HG03066 (cell line): Measurements from ENCODE around the gene SLC15A4.
"Not testable (repeated sequence)": the region's sequence is repeated elsewhere in the genome, so short reads cannot be mapped to it uniquely, and the experiment has no call there.

ENCODE experiments used
- ATAC-seq: cut with Tn5 transposase; IDR thresholded peaks from one replicate; pipeline ENCODE4 v1.9.1; 2021; ENCODE audit warnings: low read depth; ENCODE audit not compliant: unreplicated experiment

The SLC15A4 gene

DNA sequence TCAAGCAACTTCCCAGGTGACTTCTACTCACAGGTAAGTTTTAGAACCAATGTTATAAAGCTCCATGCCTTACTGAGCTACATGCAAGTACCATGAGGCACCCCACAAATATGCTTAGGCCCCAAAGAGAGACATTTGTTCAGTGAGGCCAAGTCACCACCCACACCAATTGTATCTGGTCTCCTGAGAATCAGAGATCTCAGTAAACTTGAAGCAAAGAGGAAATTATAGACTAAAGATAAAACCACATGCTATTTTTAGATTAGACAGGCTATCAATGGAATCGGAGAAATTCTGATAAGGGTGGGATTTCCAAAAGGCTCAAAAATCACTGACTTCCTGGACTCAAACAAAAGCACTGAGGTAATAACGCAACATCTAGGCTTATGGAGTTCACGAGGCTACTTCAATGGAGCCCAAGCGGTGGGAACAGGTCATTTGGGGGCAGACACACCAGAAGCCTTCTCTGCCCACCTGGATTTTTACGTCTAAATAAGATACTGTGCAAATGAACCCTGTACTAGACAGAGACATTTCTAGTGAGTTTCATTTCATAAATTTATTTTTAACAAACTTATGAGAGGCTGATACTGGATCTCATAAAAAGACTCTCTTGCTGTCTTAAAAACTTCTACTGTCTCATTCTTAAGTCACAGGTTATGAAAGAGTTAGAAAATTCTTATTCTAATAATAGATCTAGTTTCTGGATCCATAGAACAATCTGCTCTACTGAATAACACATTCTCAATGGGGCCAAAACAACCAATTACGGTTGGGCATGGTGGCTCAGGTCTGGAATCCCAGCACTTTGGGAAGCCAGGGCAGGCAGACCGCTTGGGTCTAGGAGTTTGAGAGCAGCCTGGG lies 7.7 kb downstream of the SLC15A4 start:
- ATAC-seq = no peak

DNA sequence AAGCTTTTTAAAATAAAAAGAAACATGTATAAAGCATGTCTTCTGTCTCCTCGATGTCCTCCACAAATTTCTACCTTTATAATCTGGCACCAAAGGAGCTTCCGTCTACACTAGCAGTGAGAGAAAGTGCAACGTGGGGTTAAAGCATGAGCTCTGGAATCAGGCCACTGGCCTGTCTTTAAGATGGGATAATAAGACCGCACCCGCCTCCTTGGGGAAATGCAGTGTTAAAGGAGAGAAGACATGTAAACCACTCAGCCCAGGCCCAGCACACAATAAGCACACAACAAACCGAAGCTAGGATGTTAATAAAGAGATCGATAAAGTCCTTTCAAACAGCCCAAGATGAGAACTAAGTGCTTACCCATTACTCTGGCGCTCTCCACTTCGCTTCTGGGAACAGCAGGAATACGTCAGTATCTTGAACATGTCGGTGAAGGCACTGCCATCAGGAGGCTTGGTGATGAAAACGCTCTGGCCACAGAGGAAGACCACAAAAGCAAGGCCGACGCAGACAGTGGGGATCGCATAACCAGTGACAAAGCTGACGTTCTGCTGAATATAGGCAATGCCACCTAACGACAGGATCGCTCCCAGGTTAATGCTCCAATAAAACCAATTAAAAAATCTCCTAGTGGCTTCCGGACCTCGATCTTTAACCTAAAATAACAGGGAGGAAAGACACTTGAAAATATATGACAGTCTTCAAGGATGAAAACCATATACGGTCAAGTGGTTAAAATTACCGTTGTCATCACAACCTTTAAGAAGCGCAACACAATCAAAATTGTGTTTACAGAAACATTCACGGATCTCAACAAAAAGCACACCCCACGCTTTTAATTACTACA lies 9.1 kb downstream of the SLC15A4 start:
- ATAC-seq = no peak

GRCh38 chr12:128813883-128814282 lies 9.9 kb downstream of the SLC15A4 start:
- ATAC-seq = no peak

DNA sequence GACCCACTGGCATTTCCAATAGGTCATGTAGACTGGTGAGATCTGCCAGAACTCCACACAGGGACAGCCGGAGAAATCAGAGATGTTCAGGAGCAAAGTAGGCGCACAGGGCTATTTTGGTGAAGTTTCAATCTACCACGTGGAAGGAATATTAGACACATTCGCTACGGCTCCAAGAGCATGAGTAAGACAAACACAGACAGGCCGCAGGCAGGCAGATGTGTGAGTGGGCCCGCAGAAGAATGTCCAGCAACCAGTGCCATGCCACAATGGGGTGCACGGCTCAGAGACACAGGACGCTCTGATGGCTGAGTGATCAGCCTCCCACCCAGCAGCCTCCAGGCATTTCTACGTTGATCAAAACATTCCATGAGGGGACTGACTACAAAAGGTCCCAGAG lies 10.4 kb downstream of the SLC15A4 start:
- no peak for ATAC-seq

- ATAC-seq = peak; percentile 24
Measured at GRCh38 chr12:128811806-128812205, 12.0 kb downstream of the SLC15A4 start.

- peak; percentile 79 for ATAC-seq
Measured at GRCh38 chr12:128810182-128811127, 13.3 kb downstream of the SLC15A4 start.

DNA sequence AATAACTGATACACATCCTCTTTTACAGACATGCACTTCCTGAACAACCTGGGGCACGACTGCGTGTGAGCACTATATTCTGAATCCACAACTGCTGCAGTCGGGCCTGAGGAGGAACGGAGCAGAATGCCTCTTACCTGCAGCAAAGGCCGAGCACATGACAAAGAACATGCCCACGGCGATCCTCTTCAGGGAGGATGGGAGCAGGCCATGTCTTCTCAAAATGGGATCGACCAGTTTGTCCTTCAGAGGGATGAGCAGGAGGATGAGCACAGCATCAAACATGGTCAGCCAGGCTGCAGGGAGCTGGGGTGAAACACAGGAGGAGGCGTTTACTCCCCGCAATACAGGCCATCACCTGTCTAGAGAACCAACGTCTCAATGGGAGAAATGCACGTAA lies 15.1 kb downstream of the SLC15A4 start:
- no peak for ATAC-seq

DNA sequence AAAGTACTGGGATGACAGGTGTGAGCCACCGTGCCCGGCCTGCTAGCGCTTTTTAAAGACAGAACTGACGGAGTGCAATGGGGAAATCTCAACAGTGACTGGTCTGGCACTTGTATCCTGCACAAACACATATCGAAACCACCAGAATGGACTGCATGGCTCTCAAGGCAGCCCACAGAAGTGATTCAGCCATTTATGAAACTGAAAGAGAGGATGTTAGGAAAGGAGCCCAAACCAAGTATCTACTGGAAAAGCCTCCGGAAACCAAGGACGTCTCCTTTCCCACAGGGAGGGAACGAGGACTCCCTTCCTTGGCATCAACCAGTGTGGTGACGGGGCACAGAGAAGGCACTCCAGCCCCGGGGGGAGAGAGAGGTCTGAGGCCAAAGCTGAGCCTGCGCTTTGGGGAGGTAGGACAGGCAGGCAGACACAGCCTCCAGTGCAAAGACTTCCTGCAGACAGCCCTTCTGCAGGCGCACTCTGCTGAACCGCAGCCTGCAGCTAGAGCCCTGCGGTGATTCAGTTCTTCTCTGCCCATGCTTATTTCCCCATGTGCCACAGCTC lies 16.5 kb downstream of the SLC15A4 start:
- ATAC-seq = no peak

DNA sequence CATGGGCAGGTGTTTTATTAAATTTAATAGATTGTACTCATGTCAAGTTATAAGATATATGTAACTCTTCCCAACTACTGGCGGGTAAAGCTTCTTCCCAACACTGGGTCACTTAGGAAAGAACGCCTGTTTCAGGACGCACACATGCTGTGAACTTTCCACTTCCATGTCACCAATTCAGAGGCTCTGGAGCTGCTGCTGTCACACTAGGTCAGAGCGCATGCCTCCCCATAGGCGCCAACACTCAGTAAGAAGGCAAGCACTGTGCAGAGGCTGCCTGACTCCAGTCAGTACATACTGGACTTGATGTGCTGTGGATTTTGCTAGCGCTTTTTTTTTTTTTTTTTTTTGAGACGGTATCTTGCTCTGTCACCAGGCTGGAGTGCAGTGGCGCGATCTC lies 17.2 kb downstream of the SLC15A4 start:
- no peak for ATAC-seq

DNA sequence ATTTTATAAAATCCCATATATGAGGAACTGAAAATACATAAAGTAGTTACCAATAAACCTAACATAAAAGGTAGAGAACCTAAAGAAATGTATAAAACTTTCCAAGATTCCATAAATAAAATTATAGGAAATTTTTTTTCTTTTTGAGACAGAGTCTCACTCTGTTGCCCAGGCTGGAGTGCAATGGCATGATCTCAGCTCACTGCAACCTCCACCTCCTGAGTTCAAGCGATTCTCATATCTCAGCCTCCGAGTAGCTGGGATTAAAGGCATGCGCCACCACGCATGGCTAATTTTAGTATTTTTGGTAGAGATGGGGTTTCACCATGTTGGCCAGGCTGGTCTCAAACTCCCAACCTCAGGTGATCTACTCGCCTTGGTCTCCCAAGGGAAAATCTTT lies 18.4 kb downstream of the SLC15A4 start:
- not testable (repeated sequence) for ATAC-seq

DNA sequence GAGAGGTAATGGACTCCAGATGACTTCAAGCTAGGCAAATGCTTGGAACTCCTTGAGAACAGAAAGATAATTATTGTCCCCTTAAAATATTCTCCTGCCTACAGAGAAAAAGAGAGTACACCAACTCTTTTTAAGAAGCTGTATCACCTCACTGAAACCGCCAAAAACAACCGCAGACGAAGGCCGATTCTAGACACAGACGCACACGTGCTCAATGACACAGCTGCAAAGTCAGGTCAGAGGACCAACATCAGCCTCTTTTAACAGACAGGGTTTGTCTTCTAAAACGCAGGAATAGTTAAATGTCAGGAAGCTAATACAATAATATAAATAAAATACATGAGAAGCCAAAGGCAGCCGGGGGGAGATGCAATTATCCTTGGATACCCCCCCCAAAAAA lies 19.0 kb downstream of the SLC15A4 start:
- no peak for ATAC-seq

DNA sequence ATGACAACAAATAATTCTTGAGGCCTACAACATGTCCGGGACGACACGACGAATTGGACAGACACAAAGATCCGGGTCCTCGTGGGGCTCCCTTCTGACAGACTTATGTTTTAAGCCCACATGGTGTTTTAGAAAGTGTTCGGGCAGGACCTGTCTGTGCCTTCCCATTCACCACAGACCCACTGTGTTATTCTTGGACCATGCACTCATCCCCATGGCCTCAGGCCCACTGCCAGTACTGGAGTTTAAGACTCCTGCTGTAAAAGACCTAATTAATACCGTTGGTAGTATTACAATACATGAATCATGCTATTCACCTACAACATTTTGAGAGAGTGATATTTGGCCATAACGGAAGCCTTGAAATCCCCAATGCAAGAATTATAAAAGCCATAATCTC lies 20.0 kb downstream of the SLC15A4 start:
- no peak for ATAC-seq

DNA sequence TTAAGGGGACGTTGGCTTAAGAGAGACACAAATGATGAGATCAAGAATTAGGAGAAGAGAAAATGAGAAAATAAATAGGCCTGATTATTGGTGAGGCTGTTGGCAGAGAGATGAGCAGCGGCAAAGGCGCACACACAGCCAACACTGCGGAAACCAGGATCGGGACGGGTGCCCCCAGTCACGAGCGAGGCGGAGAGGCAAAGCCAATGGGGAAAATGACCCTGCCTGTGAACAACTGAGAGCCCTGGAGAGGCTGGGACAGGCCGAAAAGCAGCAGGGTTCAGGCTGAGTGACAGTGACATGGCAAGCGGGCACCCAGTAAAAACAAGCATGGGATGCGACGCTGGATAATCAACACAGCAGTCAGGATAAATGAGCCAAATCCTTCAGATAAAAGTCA lies 21.0 kb downstream of the SLC15A4 start:
- ATAC-seq = no peak

DNA sequence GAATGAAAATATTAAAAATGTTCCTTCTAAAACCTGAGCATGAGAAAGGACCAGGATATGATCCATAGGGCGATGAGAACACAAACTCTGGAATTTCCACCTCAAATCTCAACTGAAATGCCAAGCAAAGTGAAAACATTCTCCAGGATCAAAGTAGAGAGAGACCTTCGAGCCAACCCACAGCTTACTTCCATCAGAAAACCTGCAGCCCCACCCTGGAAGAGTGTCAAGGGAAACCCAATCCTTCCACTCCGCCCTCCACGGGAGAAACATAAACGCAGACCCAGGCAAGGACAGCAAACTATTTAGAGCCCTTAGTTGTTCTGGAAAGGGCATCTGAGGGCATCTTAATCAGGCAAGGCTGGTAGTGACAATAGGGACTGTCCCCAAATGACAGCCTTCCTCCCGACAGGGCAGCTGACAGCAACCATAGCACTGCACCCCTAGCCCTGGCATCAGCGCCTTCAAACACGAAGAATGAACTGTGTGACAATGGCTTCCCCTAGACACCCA lies 21.8 kb downstream of the SLC15A4 start:
- ATAC-seq = no peak

DNA sequence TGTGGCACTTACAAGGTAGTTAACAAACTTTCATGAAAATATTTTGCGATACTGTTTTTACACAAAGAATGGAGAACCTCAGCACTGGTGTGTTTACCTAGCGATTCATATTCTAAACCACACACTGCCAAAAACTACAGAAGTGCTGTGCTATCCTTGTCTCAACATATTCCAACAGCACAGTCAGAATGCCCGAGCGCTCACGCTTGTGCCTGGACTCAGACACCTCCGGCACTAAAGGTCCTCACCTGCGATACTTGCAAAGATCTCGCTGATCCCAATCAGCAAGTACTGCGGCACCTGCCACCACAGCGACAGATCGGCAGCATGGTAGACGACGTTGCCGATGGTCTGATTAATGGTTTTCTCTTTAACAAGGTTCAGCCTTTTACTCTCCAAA lies 23.2 kb downstream of the SLC15A4 start:
- no peak for ATAC-seq

DNA sequence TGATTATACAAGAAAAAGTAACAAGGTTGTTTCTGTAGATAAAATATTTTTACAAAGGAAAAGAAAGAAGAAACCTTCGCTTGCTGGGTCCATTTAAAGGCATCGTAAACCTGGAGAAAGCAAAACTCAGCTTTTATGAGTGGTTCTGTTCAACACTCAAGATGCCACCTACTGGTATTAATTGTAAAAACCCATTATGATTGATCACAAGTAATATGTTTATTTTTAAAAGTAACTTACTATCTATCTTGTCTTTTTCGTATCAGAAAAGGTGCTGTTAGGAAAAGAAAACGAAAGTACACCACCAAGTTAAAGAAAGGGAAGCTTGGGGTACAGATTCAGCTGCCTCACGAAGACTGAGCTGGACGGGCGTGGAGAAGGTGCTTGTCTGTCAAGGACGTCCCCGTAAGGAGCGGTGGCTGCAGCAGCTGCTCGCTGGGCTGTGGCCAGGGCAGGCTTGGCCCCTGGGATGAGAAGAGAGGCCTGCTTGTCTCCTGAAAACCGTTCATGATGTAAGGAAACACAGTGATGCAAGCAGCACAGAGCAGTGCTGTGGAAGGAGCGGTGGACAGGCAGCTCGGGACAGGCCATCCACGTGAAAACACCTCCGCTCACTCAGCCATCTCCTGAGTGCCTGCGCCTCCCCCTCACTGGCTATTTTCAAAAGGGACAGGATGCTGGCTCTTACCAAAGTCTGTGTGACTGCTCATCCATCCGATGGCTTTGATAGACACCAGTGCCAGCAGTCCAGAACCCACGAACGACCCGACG lies 25.0 kb downstream of the SLC15A4 start:
- ATAC-seq = no peak

DNA sequence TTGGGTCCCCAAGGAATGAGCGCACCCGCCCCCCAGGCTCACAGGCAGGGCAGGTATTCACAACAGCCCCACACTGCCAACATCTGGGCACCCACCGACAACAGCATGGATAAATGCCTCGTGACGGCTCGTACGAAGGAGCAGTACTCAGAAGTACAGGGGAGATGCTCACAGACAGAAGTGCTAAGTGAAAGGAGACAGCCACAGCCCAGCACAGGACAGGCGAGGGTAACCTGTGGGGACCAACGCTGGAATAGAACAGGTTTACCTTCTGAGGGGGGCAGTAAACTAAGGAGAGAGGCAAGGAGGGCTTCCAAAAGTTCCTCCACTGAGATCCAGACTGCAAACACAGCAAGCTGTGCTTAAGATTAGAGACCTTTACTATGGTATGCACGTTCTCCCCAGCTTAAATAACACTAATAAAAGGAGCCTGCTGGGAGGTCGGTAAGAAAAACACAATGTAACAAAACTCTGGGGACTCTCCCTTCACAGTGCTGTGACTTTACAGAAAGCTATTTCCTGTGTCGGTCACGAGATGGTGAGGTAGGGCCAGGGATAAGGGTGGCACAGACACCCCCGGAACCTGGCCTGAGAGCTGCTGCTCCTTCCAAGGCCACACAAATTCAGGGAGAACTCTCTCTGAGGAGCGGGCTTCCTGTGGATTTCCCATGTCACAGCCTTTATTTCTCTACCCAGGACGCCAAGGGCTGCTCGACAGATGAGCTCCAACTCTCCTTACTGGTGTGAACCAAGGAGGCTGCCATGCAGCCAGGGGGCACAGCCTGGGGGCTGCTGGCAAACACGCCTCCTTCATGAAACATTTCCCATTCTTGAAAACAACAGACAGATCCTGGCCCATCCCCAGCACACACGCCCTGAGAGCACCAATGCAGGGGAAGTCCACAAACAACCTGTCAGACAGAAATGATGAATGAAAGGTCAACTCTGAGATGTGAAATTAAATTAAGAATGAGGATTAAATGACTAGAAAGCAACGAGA lies 26.3 kb downstream of the SLC15A4 start:
- ATAC-seq = peak; percentile 45

DNA sequence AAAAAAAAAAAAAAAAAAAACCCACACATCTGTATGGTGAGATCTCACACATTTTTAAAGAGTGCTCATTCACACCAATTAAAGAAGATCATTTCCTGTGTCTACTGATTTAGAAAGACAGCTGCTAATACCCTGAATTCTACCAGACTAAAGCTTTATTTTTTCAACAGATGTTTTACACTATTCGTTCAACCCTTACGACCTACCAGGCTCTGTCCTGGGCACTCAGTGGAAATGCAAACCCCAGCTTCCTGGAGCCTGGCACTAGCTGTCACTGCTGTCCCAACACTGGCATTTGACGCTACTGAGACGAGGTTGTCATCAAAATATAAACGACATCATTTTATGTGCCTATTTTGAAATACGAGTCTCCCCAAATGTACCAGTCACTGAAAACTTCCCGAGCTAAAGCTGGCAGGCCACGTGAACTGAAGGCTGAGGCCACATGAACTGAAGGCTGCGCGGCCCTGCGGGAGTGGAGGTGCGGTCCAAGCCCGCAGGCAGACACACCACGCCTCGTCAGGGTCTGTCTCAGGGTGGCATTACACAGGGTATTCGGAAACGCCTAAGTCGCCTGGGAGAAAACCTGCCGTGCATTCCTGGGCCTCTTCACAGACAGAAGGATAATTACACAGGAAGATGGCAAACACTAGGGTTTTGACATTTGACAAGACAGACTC lies 27.2 kb downstream of the SLC15A4 start:
- ATAC-seq = no peak
